Endothelial cell of umbilical vein (primary cell): Measurements from ENCODE around the gene ZNF821. TPM values are rescaled to one million over a fixed set of nuclear protein-coding genes. Genes with fewer than 3 reads are reported as not detected.

Experiments used
- BruUV-seq: library from RNA; stranded (reverse); fragments of 400-500 nt; replicated peaks from 2 replicates; lab custom pipeline; 2021; lab: Mats Ljungman, UMichigan
- CTCF ChIA-PET: fragments of 300-600, 350-600 bp; sonication (Branson Sonifier 250); formaldehyde crosslinking; loops from one replicate; lab custom pipeline; 2021; ENCODE audit warnings: antibody characterized with exemption, inconsistent platforms; lab: Charles Lee
- POLR2A ChIA-PET: fragments of 300-600, 350-600 bp; sonication (Branson Sonifier 250); formaldehyde crosslinking; loops from one replicate; lab custom pipeline; 2021; ENCODE audit warnings: antibody characterized with exemption, inconsistent platforms; lab: Charles Lee
- DNase-seq: peaks from one replicate; pipeline ENCODE4 v3.0.0-alpha.2; 2011; ENCODE audit warnings: low read depth, low spot score
- FAIRE-seq: peaks from 2 replicates; lab custom pipeline; 2011; peaks lifted over from hg19 to GRCh38; lab: Jason Lieb, UNC
- H2AFZ ChIP-seq: 2 replicates; pipeline ENCODE4 v1.6.0; 2012; ENCODE audit warnings: low read depth, low read length, control low read depth, inconsistent platforms
- H3K27ac ChIP-seq: 2 replicates; pipeline ENCODE4 v1.5.1; 2011; ENCODE audit warnings: low read depth, mild to moderate bottlenecking, control low read depth, low read length, moderate library complexity; ENCODE audit not compliant: insufficient read depth
- H3K27me3 ChIP-seq, 2 experiments: 2 replicates each; pipeline versions ENCODE4 v1.6.0 to v1.6.1; 2011; ENCODE audit warnings: low read length in 2 of 2, mixed read lengths in 1 of 2; ENCODE audit not compliant: control insufficient read depth in 2 of 2, insufficient read depth in 2 of 2
- H3K36me3 ChIP-seq, 2 experiments: 2 replicates in 1 of 2; 3 replicates in 1 of 2; pipeline ENCODE4 v1.5.1; 2011; ENCODE audit warnings: low read length in 2 of 2, mild to moderate bottlenecking in 1 of 2, moderate library complexity in 1 of 2; ENCODE audit not compliant: control insufficient read depth in 2 of 2, insufficient read depth in 2 of 2; ENCODE audit errors: extremely low read depth in 1 of 2
- H3K4me1 ChIP-seq: 3 replicates; pipeline ENCODE4 v1.5.1; 2011; ENCODE audit warnings: mild to moderate bottlenecking, low read length; ENCODE audit not compliant: control insufficient read depth, insufficient read depth; ENCODE audit errors: extremely low read depth
- H3K4me2 ChIP-seq: 2 replicates; pipeline ENCODE4 v1.6.1; 2011; ENCODE audit warnings: low read length, control low read depth, mixed read lengths; ENCODE audit not compliant: insufficient read depth
- H3K4me3 ChIP-seq, 3 experiments: fragments of 200-600 bp in 1 of 3; sonication (generic), shearing (Covaris generic) in 1 of 3; replicated peaks in 1 of 3; 2 replicates each; pipeline ENCODE4 v1.5.1; 2011 to 2016; ENCODE audit warnings: control low read depth in 3 of 3, low read length in 3 of 3, mild to moderate bottlenecking in 2 of 3, inconsistent platforms in 1 of 3, low read depth in 1 of 3, moderate library complexity in 1 of 3; ENCODE audit not compliant: insufficient read depth in 1 of 3
- H3K79me2 ChIP-seq: 2 replicates; pipeline ENCODE4 v1.6.0; 2012; ENCODE audit warnings: low read length, inconsistent platforms; ENCODE audit not compliant: control insufficient read depth, insufficient read depth
- H3K9ac ChIP-seq: replicated peaks from 2 replicates; pipeline ENCODE3; 2011; ENCODE audit warnings: low read length, control low read depth; ENCODE audit not compliant: insufficient read depth; ENCODE audit errors: extremely low read depth
- H3K9me1 ChIP-seq: replicated peaks from 3 replicates; pipeline ENCODE4 v1.6.0; 2011; ENCODE audit warnings: mild to moderate bottlenecking, low read length; ENCODE audit not compliant: control insufficient read depth, insufficient read depth; ENCODE audit errors: extremely low read depth
- H3K9me3 ChIP-seq: replicated peaks from 2 replicates; pipeline ENCODE4 v1.5.1; 2012; ENCODE audit warnings: low read length, inconsistent platforms; ENCODE audit not compliant: control insufficient read depth, insufficient read depth
- H4K20me1 ChIP-seq: replicated peaks from 2 replicates; pipeline ENCODE3; 2011; ENCODE audit warnings: mild to moderate bottlenecking, low read length; ENCODE audit not compliant: control insufficient read depth, insufficient read depth; ENCODE audit errors: extremely low read depth
- EZH2 ChIP-seq: IDR thresholded peaks from 2 replicates; pipeline ENCODE4 v1.6.1; 2012; ENCODE audit warnings: borderline replicate concordance, low read depth, mild to moderate bottlenecking, moderate library complexity, low read length, inconsistent platforms; ENCODE audit not compliant: severe bottlenecking
- FOS ChIP-seq: IDR thresholded peaks from 2 replicates; pipeline ENCODE4 v1.6.1; 2011; ENCODE audit warnings: mild to moderate bottlenecking, low read length, moderate library complexity, borderline replicate concordance; ENCODE audit not compliant: insufficient read depth
- JUN ChIP-seq: IDR thresholded peaks from 2 replicates; pipeline ENCODE4 v1.6.1; 2011; ENCODE audit warnings: borderline replicate concordance, low read depth; ENCODE audit not compliant: insufficient read length, insufficient read depth
- MYC ChIP-seq: IDR thresholded peaks from one replicate; pipeline ENCODE4 v1.6.1; 2011; ENCODE audit warnings: mild to moderate bottlenecking, low read depth, low read length
- POLR2A ChIP-seq: IDR thresholded peaks from 2 replicates; pipeline ENCODE4 v1.6.1; 2012; ENCODE audit warnings: low read depth, mild to moderate bottlenecking, control low read depth, low read length
- POLR2AphosphoS5 ChIP-seq: IDR thresholded peaks from 2 replicates; pipeline ENCODE4 v1.6.1; 2012; ENCODE audit warnings: low read depth, mild to moderate bottlenecking, control low read depth, low read length, moderate library complexity; ENCODE audit not compliant: insufficient read depth
- dilution Hi-C: fragments of 300-500 bp; cut with MboI; formaldehyde crosslinking; loops from one replicate; pipeline ENCODE4 v1.15.0; 2019; ENCODE audit warnings: low sequenced_read_pairs; ENCODE audit not compliant: extremely low pct_ligation_motif_present
- intact Hi-C: fragments of 100-400 bp; cut with micrococcal nuclease; formaldehyde crosslinking; loops from one replicate; pipeline ENCODE4 v1.10.0; 2022
- polyA plus RNA-seq, 4 experiments: library from polyadenylated mRNA; depleted of rRNA in 3 of 4; stranded (reverse) in 3 of 4; unstranded in 1 of 4; fragments of >200 nt; gene quantifications; 2 replicates each; pipeline versions ENCODE4 v1.2.1 to v1.2.3, GENCODE V29; 2011 to 2012; ENCODE audit warnings: missing spikeins in 1 of 4
- total RNA-seq: library from RNA; stranded (reverse); gene quantifications from 2 replicates; pipeline ENCODE4 v1.2.3, GENCODE V29; 2021
- TF ChIP-seq, protein P1 (sequence below), 2 donors: IDR thresholded peaks; 1 replicate in 1 of 2; 2 replicates in 1 of 2; pipeline ENCODE4 v1.5.1; 2011; ENCODE audit warnings: low read length in 2 of 2, mild to moderate bottlenecking in 2 of 2, moderate library complexity in 2 of 2, control low read depth in 1 of 2, inconsistent platforms in 1 of 2, low read depth in 1 of 2; ENCODE audit not compliant: insufficient read depth in 1 of 2; ENCODE audit errors: extremely low read depth in 1 of 2
- TF ChIP-seq, protein P2 (sequence below): IDR thresholded peaks from 2 replicates; pipeline ENCODE4 v1.6.1; 2011; ENCODE audit not compliant: insufficient read depth, insufficient read length

The ZNF821 gene
- total and polyA plus RNA-seq, 2 donors (not counting 3 experiments of a cell fraction or from before 2014, with no cell fraction given), result 7.3 to 8.1 TPM

DNA sequence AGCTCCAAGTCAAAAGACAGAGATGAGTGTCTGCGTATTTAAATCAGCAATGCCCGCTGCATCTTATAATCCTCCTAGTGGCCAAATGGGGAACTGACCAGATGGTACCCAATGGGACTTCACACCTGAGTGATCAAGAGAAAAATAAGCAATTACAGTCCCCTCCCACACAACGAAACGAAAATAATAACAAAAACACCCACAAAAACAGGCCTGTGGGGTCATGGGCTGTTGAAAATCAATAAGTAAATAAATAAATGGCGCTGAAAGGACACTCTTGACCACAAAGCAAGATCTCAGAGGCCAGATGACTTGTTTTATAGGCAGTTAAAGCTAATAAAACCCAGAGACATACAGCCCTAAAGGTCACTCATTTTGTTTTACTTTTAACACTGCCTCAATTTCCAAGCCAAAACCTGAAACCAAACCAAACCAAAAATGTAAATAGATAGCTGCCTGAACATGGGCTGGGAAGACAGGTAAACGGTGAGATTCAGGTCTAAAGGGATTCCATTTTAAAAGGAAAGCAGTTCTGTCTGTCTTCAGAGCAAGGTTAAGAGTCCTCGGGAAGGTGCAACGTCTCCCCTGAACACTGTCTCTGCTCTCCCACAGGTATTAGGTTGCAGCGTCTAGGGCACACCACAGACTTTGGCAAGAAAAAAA, 1.3 kb downstream of the ZNF821 start:
- Histone ChIP-seq H3K4me1 (peaks cover 24% of the 10 kb centered on the region), H3K9ac (peak overlapping the region; percentile 68), H3K27ac (no peak overlapping the region), H3K4me2 (peak overlapping the region; percentile 99), H3K9me3 (no peaks in the 10 kb centered on the region), H3K27me3 (no peaks in the 10 kb centered on the region), H4K20me1 (no peaks in the 10 kb centered on the region), H3K9me1 (no peaks in the 10 kb centered on the region), H2AFZ (peak overlapping the region; percentile 100), H3K36me3 (peaks cover 0 to 5% of the 10 kb centered on the region in 2 experiments), H3K79me2 (no peaks in the 10 kb centered on the region), H3K4me3 (peak overlapping the region; percentile 45 to 97 (median 90))
- ChIA-PET CTCF (interaction anchor here (0.6 to 6.4 kb wide), 50 partner anchors 9 to 213 kb away, joined by 3 to 212 read pairs (median 4); partner anchors contain the start of genes AP1G1 and IST1), POLR2A (interaction anchor here (0.6 to 0.9 kb wide), 3 partner anchors 54 to 274 kb away, joined by 3 to 5 read pairs (median 3); no protein-coding TSS in a partner anchor)
- peak; percentile 56 for FAIRE-seq
- DNase-seq, result peak; percentile 83
- dilution Hi-C loops, result no loop called here
- TSS peak; percentile 37 for BruUV-seq
- TF ChIP-seq MYC, result no peak
- TF ChIP-seq, protein P1, sequence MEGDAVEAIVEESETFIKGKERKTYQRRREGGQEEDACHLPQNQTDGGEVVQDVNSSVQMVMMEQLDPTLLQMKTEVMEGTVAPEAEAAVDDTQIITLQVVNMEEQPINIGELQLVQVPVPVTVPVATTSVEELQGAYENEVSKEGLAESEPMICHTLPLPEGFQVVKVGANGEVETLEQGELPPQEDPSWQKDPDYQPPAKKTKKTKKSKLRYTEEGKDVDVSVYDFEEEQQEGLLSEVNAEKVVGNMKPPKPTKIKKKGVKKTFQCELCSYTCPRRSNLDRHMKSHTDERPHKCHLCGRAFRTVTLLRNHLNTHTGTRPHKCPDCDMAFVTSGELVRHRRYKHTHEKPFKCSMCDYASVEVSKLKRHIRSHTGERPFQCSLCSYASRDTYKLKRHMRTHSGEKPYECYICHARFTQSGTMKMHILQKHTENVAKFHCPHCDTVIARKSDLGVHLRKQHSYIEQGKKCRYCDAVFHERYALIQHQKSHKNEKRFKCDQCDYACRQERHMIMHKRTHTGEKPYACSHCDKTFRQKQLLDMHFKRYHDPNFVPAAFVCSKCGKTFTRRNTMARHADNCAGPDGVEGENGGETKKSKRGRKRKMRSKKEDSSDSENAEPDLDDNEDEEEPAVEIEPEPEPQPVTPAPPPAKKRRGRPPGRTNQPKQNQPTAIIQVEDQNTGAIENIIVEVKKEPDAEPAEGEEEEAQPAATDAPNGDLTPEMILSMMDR (IDR thresholded peaks at IDR 0.05; ENCODE audit: extremely low read depth in 1 of 2, insufficient read depth in 1 of 2, low read depth in 1 of 2, low read length in 2 of 2), result peak; percentile 81 to 82
- TF ChIP-seq JUN, result no peak
- intact Hi-C loops, result loop anchor here (1.0 to 5.0 kb wide), 6 partner anchors 36 to 217 kb away; partner anchors contain the start of genes AP1G1, DHODH and PHLPP2

DNA sequence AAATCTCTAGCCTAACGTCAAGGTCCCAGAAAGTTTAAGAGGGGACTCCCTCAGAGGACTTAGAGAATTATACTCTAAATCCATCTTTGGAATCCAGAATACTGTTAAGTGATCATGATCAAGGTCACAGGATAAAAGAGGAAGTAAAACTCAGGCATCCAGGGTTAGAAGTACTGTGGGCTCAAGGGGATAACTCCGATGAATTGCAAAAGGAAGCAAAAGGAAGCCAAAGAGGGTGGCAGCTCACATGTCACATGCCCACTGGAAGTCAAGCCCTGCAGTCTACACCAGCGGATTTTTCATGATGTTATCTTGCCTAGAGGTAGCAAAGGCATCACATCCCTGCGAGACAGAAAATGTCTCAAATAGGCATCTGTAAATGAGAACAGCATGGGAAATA, 3.8 kb downstream of the ZNF821 start:
- Histone ChIP-seq H3K4me2 (no peak overlapping the region), H3K36me3 (peaks cover 0 to 7% of the 10 kb centered on the region in 2 experiments), H3K79me2 (no peaks in the 10 kb centered on the region), H2AFZ (no peak overlapping the region), H4K20me1 (no peaks in the 10 kb centered on the region), H3K27me3 (no peaks in the 10 kb centered on the region), H3K4me3 (no peak overlapping the region), H3K27ac (no peak overlapping the region), H3K9me3 (no peaks in the 10 kb centered on the region), H3K4me1 (peaks cover 22% of the 10 kb centered on the region), H3K9ac (no peak overlapping the region), H3K9me1 (no peaks in the 10 kb centered on the region)
- DNase-seq (no peak), FAIRE-seq (no peak)
- dilution Hi-C loops (no loop called here), intact Hi-C loops (loop anchor here (5.0 kb wide), 3 partner anchors 73 to 158 kb away; partner anchors contain the start of genes AP1G1 and PHLPP2)
- TF ChIP-seq FOS (no peak), POLR2AphosphoS5 (no peak), MYC (no peak), EZH2 (no peak), POLR2A (no peak)
- TF ChIP-seq, protein P2, sequence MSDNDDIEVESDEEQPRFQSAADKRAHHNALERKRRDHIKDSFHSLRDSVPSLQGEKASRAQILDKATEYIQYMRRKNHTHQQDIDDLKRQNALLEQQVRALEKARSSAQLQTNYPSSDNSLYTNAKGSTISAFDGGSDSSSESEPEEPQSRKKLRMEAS, result no peak
- TF ChIP-seq, protein P1 (IDR thresholded peaks at IDR 0.05; ENCODE audit: extremely low read depth in 1 of 2, insufficient read depth in 1 of 2, low read depth in 1 of 2, low read length in 2 of 2), result no peak
- ChIA-PET CTCF (interaction anchor here (1.4 to 6.4 kb wide), 4 partner anchors 14 to 80 kb away, joined by 3 to 212 read pairs (median 4); no protein-coding TSS in a partner anchor), POLR2A (no interaction called here)
- no TSS peak for BruUV-seq
